ENCODE measurements around the gene STMN3.

DNA sequence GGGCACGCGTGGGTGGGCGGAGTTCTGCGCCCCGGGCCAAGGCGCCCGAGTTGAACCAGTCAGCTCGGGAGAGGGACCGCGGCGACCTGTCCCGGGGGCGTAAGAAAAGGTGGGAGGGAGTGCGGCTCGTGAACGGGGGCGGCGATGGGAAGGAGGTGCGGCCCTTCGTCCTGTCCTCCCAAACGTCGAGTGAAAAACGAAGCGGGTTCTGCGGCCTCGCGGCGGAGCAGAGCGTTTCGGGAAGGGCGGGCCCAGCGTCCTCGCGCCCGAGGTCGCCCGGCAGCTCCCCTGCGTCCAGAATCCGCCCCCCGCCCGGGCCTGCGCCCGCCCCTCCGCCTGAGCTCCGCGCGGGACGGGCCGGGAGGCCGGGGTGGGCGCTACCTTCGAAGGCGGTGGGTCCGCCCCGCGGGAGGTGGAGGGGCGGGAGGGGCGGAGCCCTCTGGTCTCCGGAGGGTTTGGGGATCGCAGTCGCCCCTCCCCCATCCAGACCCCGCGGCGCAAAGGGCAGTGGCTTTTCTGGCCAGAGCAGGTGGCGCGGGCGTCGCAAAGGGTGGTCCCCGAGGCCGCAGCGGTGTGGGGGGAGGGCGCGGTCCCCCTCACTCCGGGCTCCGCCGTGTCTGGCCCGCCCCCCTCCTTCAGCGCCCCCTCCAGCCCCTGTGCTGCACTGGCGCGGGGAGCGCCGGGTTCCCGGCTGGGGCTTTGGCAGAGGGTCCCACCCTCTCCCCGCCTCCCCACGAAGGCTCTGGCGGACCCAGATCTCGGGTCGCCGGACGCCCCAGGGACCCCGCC lies 838 bp downstream of the STMN3 start:
- TF ChIP-seq CEBPB (IDR thresholded peaks at IDR 0.05; ENCODE audit: low read depth), result no peak
- no peak for TF ChIP-seq ELF1 (IDR thresholded peaks at IDR 0.05; ENCODE audit: borderline replicate concordance, low read depth)
- no peak for TF ChIP-seq POLR2A (IDR thresholded peaks at IDR 0.05; ENCODE audit: borderline replicate concordance, extremely low read depth, insufficient read depth, insufficient read length)
- TF ChIP-seq, protein P1, sequence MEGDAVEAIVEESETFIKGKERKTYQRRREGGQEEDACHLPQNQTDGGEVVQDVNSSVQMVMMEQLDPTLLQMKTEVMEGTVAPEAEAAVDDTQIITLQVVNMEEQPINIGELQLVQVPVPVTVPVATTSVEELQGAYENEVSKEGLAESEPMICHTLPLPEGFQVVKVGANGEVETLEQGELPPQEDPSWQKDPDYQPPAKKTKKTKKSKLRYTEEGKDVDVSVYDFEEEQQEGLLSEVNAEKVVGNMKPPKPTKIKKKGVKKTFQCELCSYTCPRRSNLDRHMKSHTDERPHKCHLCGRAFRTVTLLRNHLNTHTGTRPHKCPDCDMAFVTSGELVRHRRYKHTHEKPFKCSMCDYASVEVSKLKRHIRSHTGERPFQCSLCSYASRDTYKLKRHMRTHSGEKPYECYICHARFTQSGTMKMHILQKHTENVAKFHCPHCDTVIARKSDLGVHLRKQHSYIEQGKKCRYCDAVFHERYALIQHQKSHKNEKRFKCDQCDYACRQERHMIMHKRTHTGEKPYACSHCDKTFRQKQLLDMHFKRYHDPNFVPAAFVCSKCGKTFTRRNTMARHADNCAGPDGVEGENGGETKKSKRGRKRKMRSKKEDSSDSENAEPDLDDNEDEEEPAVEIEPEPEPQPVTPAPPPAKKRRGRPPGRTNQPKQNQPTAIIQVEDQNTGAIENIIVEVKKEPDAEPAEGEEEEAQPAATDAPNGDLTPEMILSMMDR (IDR thresholded peaks at IDR 0.05 in 2 of 3, conservative IDR thresholded peaks at IDR 0.05 in 1 of 3; ENCODE audit: borderline replicate concordance in 1 of 3, insufficient read depth in 1 of 3, low read depth in 2 of 3, low read length in 2 of 3), result no peak
